Activated CD4-positive, alpha-beta T cell treated with anti-CD3 and anti-CD28 coated beads, Interleukin-2, amount 50 U/mL, for 4 hours (primary cell): ENCODE results near the gene CGGBP1.

Source experiments
- DNase-seq, 2 experiments: peaks; one replicate each; pipeline ENCODE4 v3.0.0-alpha.2; 2020

The CGGBP1 gene

DNA sequence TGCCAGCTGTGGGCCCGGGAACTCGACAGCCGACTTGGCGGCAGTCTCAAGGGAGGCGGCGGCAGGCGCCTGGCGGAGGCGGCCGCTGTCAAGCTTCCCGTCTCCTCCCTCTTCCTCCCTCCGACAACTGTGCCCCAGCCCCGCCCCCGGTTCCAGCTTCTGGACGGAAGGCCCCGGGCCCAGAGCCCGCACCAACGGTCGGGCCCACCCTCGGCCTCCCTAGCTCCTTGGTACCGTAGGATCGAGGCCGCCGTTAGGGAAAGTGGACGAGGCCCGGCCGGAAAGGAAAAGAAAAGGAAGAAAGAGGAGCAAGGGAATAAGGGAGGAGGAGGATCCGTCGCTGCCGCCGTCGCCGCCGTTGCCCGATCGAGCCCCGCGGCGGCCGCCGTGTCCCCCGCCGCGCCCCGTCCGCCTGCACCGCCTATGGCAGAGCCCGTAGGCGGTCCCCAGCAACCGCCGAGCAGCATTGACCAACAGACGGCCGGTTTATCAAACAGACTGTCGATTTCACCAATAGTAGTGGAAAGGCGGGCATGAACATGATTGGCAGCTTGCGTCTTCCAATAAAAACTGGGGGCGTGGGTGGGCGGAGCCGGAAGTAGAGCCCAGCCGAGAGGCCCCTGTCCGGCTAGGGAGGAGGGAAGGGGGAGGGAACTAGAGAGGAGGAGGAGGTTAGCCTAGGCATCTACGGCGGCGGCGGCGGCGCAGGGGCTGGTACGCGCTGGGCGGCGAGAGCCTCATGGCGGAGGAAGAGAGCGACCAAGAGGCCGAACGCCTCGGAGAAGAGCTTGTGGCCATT lies at the start of gene CGGBP1, which contains the start of gene ZNF654:
Gene CGGBP1, minus strand, starts transcription at position 425 of the 799 bp plus-strand sequence. CDS start 3,029 bp downstream, outside the sequence.
Gene ZNF654, plus strand, starts transcription at position 675 of the 799 bp plus-strand sequence. Its CDS starts 65 bp downstream, at position 740.
- peak; percentile 99 for DNase-seq

GRCh38 chr3:88105325-88105724 lies 46.5 kb upstream of the CGGBP1 start:
- no peak for DNase-seq

- no peak for DNase-seq
These were observed 42.3 kb upstream of the CGGBP1 start for GRCh38 chr3:88101142-88101541.

DNA sequence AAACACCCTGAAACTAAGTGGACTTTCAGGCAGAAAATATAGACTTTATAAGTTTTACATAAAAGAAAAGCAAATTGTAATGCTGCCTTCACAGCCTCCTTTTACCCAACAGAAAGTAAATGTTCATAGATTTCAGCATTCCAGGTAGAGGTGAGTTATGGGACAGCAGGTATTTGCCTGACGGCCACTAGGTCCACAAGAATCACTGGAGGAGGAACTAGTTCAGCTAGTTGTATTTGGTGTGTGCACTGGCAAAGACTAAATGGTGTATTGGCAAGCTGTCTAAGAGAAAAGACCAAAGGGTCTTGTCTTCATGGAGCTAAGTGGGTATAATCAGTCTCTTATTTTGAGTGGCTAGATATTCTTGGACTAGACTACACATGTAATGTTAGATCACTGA lies 34.5 kb upstream of the CGGBP1 start:
- DNase-seq, result no peak

DNA sequence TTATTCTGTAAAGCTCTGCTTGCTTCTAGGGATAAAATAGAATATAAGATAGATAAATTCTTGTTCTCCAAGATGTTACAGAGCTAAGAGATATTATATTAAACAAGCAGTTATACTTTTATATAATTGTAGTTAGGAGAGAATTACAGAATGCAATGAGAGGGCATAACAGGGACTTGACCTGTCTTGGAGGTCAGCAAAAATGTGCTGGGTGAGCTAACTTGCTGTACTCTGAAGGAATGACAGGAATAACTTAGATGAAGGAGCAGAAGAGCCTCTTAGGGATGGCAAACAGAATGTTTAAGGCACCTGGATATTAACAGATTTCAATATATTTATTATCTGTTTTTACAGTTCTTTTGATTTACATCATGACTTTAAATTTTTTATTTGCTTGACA lies 33.5 kb upstream of the CGGBP1 start:
- DNase-seq, result no peak

GRCh38 chr3:88090681-88091080 lies 31.9 kb upstream of the CGGBP1 start:
- no peak for DNase-seq

- DNase-seq, result no peak
These were observed 25.3 kb upstream of the CGGBP1 start for GRCh38 chr3:88084097-88084501.

- DNase-seq, result no peak
These were observed 24.0 kb upstream of the CGGBP1 start for GRCh38 chr3:88082854-88083253.

DNA sequence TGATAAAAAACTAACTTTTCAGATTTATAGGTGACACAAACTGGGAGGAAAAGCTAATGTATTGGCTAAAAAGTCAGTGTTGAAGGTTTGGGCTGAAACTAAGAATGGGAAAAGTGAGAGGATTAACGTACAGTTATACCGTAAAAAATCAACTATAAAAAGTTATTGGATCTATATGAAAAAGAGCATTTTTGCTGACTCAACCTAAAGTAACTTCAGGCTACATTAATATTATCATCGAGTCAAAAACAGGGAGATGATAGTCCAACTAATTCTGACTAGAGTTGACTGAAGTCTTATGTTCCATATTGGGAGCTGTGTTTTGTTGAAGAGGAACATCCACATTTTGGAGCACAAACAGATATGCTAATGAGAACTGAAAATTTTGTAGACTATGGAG lies 20.1 kb upstream of the CGGBP1 start:
- DNase-seq, result no peak

DNA sequence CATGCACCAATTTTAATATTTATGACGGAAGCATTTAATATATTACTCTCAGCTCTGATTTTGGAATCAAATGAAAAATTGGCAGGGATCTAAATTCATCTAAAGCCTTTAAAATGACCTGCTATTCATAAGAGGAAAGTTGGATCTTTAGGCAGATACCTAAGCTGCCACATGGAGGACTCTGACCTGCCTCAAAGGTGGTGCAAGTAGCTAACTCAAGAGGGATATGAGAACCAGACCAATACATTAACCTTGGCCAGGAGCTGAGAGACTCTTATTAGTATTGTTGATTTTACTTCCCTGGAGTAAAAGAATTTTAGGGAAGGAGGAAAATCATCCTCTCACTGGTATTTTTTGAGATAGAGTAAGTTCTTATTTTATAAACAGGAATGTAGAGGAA lies 17.9 kb upstream of the CGGBP1 start:
- DNase-seq, result no peak

DNA sequence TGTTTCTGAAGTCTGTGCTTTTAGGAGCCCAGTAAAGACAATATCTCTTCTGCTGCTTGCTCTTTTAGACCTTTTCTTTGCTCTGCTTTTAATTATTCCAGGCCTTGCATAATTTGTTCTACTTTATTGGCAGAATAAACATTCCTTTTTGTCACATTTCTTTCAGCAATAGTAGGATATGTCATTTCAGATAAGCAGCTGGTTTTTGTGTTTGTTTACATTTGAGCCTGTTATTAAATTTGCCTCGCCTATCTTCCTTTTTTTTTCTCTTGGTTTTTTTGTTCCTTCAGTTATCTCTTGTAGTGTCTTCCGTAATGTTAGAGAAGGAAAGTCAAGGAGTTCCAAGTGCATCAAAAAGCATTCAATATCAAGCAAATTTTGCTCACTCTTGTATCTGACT lies 16.7 kb upstream of the CGGBP1 start:
- no peak for DNase-seq

DNA sequence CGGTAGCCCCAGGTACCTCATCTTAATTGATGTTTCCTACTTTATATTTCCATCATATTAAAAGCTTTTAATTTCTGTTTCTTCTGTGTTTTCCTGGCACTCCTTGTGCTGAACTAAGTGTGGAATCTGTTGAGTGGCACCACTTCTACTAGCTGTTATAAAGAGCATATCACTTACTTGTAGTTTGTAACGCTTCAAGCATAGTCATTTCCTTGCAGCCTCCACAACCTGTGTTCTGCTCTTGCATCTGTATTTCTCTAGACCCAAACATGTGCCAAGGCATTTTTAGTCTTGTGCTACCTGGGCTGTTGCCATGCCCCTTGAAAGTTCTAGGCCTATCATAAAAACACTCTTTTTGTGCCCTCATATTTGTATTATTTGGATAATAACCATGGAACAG lies 16.3 kb upstream of the CGGBP1 start:
- no peak for DNase-seq

- DNase-seq, result no peak
These were observed 2.9 kb upstream of the CGGBP1 start for GRCh38 chr3:88061746-88062145.

DNA sequence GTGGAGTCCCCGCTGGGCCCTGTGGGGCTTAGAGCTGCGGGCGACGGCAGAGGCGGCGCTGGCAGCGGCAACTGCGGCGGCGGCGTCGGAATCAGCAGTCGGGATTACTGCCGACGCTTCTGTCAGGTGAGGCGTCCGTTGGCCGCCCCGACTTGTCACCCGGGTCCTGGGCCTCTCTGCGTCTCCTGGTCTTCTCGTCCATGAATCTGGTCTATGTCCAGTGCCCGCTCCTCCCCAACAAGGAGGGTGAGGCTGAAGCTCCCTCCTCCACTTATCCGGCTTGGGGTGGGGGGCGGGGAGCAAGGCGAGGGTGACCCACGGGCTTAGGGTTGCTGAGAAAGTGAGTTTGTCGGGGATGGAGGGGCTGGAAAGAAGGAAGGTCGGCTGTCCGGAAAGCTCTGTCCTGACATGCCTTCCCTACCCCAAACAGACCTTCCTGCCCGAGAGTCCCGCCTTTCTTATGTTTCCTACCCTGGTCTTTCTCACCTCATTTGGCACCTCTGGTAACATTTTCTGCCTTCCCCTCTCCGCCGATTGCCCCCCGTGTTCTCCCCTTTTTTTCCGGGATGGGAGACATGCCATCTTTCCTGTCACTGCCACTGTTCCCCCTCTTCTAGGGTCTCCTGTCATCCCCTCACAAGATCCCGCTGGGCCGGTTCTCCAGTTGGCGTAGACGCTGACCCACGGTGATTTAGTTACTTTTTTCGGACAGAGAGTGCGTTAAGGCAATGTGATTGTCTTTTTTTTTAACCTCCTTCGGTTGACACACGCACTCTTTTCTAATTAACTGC lies 770 bp upstream of the CGGBP1 start:
- DNase-seq, result no peak

GRCh38 chr3:88058306-88058580 lies 562 bp downstream of the CGGBP1 start:
- DNase-seq, result no peak

DNA sequence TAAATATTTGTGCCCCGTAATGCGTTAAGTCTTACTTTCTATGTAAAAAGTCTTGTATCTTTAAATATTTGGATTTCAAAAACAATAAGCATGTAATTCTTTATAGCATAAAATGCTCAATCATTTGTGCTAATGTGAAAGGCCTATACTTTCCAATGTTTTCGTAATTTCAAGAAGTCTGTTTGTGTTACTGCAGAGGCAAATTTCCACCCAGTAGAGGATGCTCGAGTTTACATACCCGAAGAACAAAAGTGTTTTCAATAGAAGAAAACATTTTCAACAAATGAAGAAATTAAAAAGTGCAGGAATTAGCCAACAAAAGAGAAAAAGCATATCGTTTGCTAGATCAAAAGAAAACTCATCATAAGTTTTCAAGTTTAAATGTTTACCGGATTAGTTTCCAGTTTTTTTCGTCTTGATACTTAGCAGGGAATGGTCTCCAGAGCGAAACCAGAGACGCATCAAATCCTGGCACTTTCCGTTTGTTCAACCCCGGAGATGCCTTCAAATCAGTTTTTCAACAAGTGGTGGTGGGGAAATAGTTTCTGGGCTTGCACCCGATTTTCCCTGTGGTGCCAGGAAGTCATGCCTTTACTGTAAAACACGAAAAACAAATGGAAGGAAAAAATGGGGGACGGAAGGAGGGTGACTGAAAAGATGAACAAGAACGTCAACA lies 1.0 kb downstream of the CGGBP1 start:
- DNase-seq, result no peak

DNA sequence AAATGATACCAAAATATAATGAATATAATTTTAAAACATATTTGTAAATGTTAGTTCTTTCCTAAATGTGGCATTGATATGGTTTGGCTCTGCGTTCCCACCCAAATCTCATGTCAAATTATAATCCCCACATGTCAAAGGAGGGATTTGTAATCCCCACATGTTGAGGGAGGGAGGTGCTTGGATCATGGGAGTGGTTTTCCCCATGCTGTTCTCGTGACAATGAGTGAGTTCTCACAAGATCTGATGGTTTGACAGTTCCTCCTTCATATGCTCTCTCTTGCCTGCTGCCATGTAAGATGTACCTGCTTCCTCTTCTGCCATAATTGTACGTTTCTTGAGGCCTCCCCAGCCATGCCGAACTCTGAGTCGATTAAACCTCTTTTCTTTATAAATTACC lies 12.0 kb downstream of the CGGBP1 start:
- DNase-seq, result no peak

GRCh38 chr3:88044411-88044810 lies 14.4 kb downstream of the CGGBP1 start:
- DNase-seq, result no peak

DNA sequence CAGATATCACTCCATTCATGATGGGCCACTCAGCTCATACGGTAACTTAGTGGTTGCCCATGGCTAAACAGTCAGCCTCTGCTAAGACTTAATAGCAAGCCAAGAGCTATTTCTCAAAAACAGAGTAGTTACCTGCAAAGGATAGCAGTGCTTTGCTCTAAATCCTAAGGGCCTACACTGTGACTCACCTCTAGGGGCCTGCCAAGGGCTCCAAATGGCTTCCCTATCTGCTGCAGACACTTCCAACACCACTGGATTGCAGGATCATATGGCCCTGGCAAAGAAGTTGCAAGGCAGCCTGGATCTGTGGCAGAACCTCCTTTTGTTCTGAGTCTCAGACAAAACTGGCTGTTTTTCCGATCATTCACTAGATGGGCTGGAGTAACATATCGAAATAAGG lies 17.8 kb downstream of the CGGBP1 start:
- DNase-seq, result no peak

GRCh38 chr3:88040529-88040928 lies 18.3 kb downstream of the CGGBP1 start:
- DNase-seq, result no peak

- DNase-seq, result no peak
These were observed 20.2 kb downstream of the CGGBP1 start for GRCh38 chr3:88038566-88038965.

- no peak for DNase-seq
These were observed 22.6 kb downstream of the CGGBP1 start for GRCh38 chr3:88036221-88036620.

GRCh38 chr3:88034491-88035275 lies 24.1 kb downstream of the CGGBP1 start:
- DNase-seq, result no peak
